SK-N-MC (cell line): ENCODE results near the gene B9D1.
A peak's percentile ranks its signal among the peaks of the same experiment; 100 is the strongest.

ENCODE experiments used
- DNase-seq: peaks from one replicate; pipeline ENCODE4 v3.0.0-alpha.2; 2011; ENCODE audit warnings: low read depth, low spot score
- H3K27ac ChIP-seq: fragments of 200-600 bp; sonication (generic); 2 replicates; pipeline ENCODE4 v1.5.1; 2016; ENCODE audit warnings: mixed run types
- H3K36me3 ChIP-seq: fragments of 200-600 bp; sonication (generic); 2 replicates; pipeline ENCODE4 v1.6.1; 2017; ENCODE audit warnings: antibody characterized with exemption, low read length, mixed read lengths; ENCODE audit not compliant: insufficient read depth
- H3K4me3 ChIP-seq: fragments of 200-600 bp; sonication (generic); 2 replicates; pipeline ENCODE4 v1.5.1; 2016
- H3K9ac ChIP-seq: fragments of 200-600 bp; sonication (generic); 2 replicates; pipeline ENCODE4 v1.8.0; 2017; ENCODE audit warnings: mixed run types, mixed read lengths; ENCODE audit not compliant: insufficient read length
- H3K9me3 ChIP-seq: fragments of 200-600 bp; sonication (generic); 2 replicates; pipeline ENCODE4 v1.6.1; 2017; ENCODE audit warnings: low read depth, mild to moderate bottlenecking, antibody characterized with exemption, low read length, moderate library complexity, mixed read lengths
- EZH2 ChIP-seq: fragments of 200-600 bp; sonication (generic); IDR thresholded peaks from one replicate; pipeline ENCODE4 v1.6.1; 2017; ENCODE audit warnings: antibody characterized with exemption
- FOXP2 ChIP-seq: optimal IDR thresholded peaks from 2 replicates; pipeline ENCODE3; 2011; ENCODE audit warnings: mild to moderate bottlenecking, moderate library complexity; ENCODE audit not compliant: insufficient read depth; ENCODE audit errors: extremely low read length, control extremely low read depth
- POLR2AphosphoS5 ChIP-seq: IDR thresholded peaks from 2 replicates; pipeline ENCODE4 v1.6.1; 2012; ENCODE audit warnings: mild to moderate bottlenecking, low read depth, low read length, borderline replicate concordance

Gene B9D1

GRCh38 chr17:19405114-19405513 lies 42.6 kb upstream of the B9D1 start:
- DNase-seq: no peak

GRCh38 chr17:19404264-19404663 lies 41.7 kb upstream of the B9D1 start:
- no peak for DNase-seq
- no peaks in the 10 kb centered on the region for H3K36me3 ChIP-seq
- H3K27ac ChIP-seq: no peak overlapping the region
- no peak overlapping the region for H3K4me3 ChIP-seq
- H3K9me3 ChIP-seq: no peaks in the 10 kb centered on the region
- H3K9ac ChIP-seq: no peak overlapping the region
- TF ChIP-seq FOXP2 (no peak), EZH2 (no peak), POLR2AphosphoS5 (no peak)

More at GRCh38 chr17:19405114-19405513, 42.6 kb upstream of the B9D1 start:
- no peak overlapping the region for H3K27ac ChIP-seq
- H3K9me3 ChIP-seq: no peaks in the 10 kb centered on the region
- H3K9ac ChIP-seq: no peak overlapping the region
- TF ChIP-seq EZH2 (no peak), FOXP2 (no peak), POLR2AphosphoS5 (no peak)
- H3K36me3 ChIP-seq: no peaks in the 10 kb centered on the region
- no peak overlapping the region for H3K4me3 ChIP-seq

- no peak overlapping the region for H3K27ac ChIP-seq
- no peaks in the 10 kb centered on the region for H3K9me3 ChIP-seq
- no peaks in the 10 kb centered on the region for H3K36me3 ChIP-seq
- no peak overlapping the region for H3K9ac ChIP-seq
- H3K4me3 ChIP-seq: no peak overlapping the region
- TF ChIP-seq POLR2AphosphoS5 (no peak), EZH2 (no peak), FOXP2 (no peak)
- DNase-seq: no peak
Measured at GRCh38 chr17:19403021-19403420, 40.5 kb upstream of the B9D1 start.

- TF ChIP-seq EZH2: no peak
- TF ChIP-seq FOXP2: no peak
- TF ChIP-seq POLR2AphosphoS5: no peak
- H3K36me3 ChIP-seq: no peaks in the 10 kb centered on the region
Measured at GRCh38 chr17:19402171-19402570, 39.6 kb upstream of the B9D1 start.

GRCh38 chr17:19401321-19402010 lies 38.9 kb upstream of the B9D1 start:
- H3K27ac ChIP-seq: peak overlapping the region; percentile 90

More at GRCh38 chr17:19402171-19402570, 39.6 kb upstream of the B9D1 start:
- DNase-seq: no peak
- H3K9me3 ChIP-seq: no peaks in the 10 kb centered on the region
- H3K27ac ChIP-seq: peak overlapping the region; percentile 90
- no peak overlapping the region for H3K4me3 ChIP-seq
- H3K9ac ChIP-seq: peak overlapping the region; percentile 51

GRCh38 chr17:19399750-19400450 lies 37.4 kb upstream of the B9D1 start:
- Histone ChIP-seq H3K9me3 (no peaks in the 10 kb centered on the region), H3K36me3 (no peaks in the 10 kb centered on the region), H3K9ac (no peak overlapping the region), H3K27ac (no peak overlapping the region), H3K4me3 (no peak overlapping the region)
- DNase-seq: no peak
- TF ChIP-seq POLR2AphosphoS5 (no peak), EZH2 (no peak), FOXP2 (no peak)

More at GRCh38 chr17:19401321-19402010, 38.9 kb upstream of the B9D1 start:
- no peaks in the 10 kb centered on the region for H3K36me3 ChIP-seq
- no peak for DNase-seq
- no peak overlapping the region for H3K4me3 ChIP-seq
- no peaks in the 10 kb centered on the region for H3K9me3 ChIP-seq
- H3K9ac ChIP-seq: peak overlapping the region; percentile 51
- TF ChIP-seq FOXP2: no peak
- no peak for TF ChIP-seq POLR2AphosphoS5
- no peak for TF ChIP-seq EZH2

GRCh38 chr17:19398301-19399181 lies 36.0 kb upstream of the B9D1 start:
- Histone ChIP-seq H3K27ac (peak overlapping the region; percentile 80), H3K9ac (no peak overlapping the region), H3K4me3 (0 out of 2 replicates have a peak overlapping the region, but pooled peaks have one; percentile 15), H3K9me3 (no peaks in the 10 kb centered on the region), H3K36me3 (no peaks in the 10 kb centered on the region)
- no peak for DNase-seq
- TF ChIP-seq EZH2 (no peak), POLR2AphosphoS5 (no peak), FOXP2 (no peak)
